Gastrocnemius medialis (tissue), 4 donors: ENCODE data around the gene PERM1. TPM values are rescaled to one million over a fixed set of nuclear protein-coding genes. Genes with fewer than 3 reads are reported as not detected.
"Not testable (repeated sequence)": the region's sequence is repeated elsewhere in the genome, so short reads cannot be mapped to it uniquely, and the experiment has no call there.

ENCODE experiments used
- ATAC-seq, 2 donors: fragments of 150-250 bp; one replicate each; pipeline ENCODE4 v1.9.1; 2016
- DNase-seq, 2 donors: peaks; one replicate each; pipeline ENCODE4 v3.0.0-alpha.2; 2019
- H3K27ac ChIP-seq, 4 donors: fragments of 200-600 bp; sonication (generic); 1 replicate in 1 of 4; 2 replicates in 3 of 4; pipeline ENCODE4 v1.5.1; 2016 to 2018; ENCODE audit warnings: mild to moderate bottlenecking in 2 of 4, moderate library complexity in 1 of 4
- H3K27me3 ChIP-seq, 3 donors: fragments of 200-600 bp; sonication (generic) in 2 of 3; 1 replicate in 1 of 3; 2 replicates in 2 of 3; pipeline versions ENCODE4 v1.5.1 to v1.6.0; 2016 to 2019; ENCODE audit warnings: mild to moderate bottlenecking in 1 of 3, moderate library complexity in 1 of 3
- H3K36me3 ChIP-seq, 2 donors: fragments of 200-600 bp; sonication (generic) in 1 of 2; one replicate each; pipeline ENCODE4 v1.5.1; 2017 to 2018
- H3K4me1 ChIP-seq, 2 donors: fragments of 200-600 bp; sonication (generic) in 1 of 2; one replicate each; pipeline ENCODE4 v1.5.1; 2016 to 2017; ENCODE audit warnings: mild to moderate bottlenecking in 2 of 2
- H3K4me3 ChIP-seq, 4 donors: fragments of 200-600 bp; sonication (generic) in 3 of 4; 1 replicate in 1 of 4; 2 replicates in 3 of 4; pipeline ENCODE4 v1.5.1; 2016 to 2019; ENCODE audit warnings: mild to moderate bottlenecking in 2 of 4
- H3K9me3 ChIP-seq, 3 donors: fragments of 200-600 bp; sonication (generic) in 2 of 3; 1 replicate in 1 of 3; 2 replicates in 2 of 3; pipeline ENCODE4 v1.5.1; 2016 to 2019
- POLR2A ChIP-seq, 2 donors: fragments of 450-650 bp; IDR thresholded peaks; one replicate each; pipeline ENCODE4 v1.6.1; 2017; ENCODE audit warnings: antibody characterized with exemption in 2 of 2, mild to moderate bottlenecking in 2 of 2, moderate library complexity in 2 of 2
- in situ Hi-C, 4 donors: fragments of 200-750 bp; cut with MboI; loops; one replicate each; pipeline versions ENCODE4 v1.15.0 to v1.8.0; 2017; ENCODE audit warnings: low sequenced_read_pairs in 4 of 4
- intact Hi-C: fragments of 100-400 bp; cut with DNase I; formaldehyde crosslinking; loops from one replicate; pipeline ENCODE4 v1.15.1; 2023; ENCODE audit warnings: low total_unique reads
- total RNA-seq, 4 donors: library from RNA; depleted of rRNA; stranded (reverse); fragments of >200 nt; gene quantifications; one replicate each; pipeline versions ENCODE4 v1.1.0 to v1.2.3, GENCODE V29; 2016
- TF ChIP-seq, protein P1 (sequence below), 5 experiments: fragments of 450-650 bp in 3 of 5; fragments of 200-600 bp in 2 of 5; sonication (generic) in 2 of 5; IDR thresholded peaks in 4 of 5; conservative IDR thresholded peaks in 1 of 5; 1 replicate in 4 of 5; 2 replicates in 1 of 5; pipeline ENCODE4 v1.5.1; 2016 to 2019; ENCODE audit warnings: antibody characterized with exemption in 5 of 5, mild to moderate bottlenecking in 3 of 5, moderate library complexity in 3 of 5

The PERM1 gene
- total RNA-seq, 4 donors from 2014 or later: 38.9 to 218 (median 98.8) TPM

GRCh38 chr1:1014799-1015681 lies 33.1 kb upstream of the PERM1 start:
- no peaks in the 10 kb centered on the region for H3K36me3 ChIP-seq
- in situ Hi-C loops (no loop called here), intact Hi-C loops (no loop called here)
- no peaks in the 10 kb centered on the region for H3K27me3 ChIP-seq
- ATAC-seq (no peak), DNase-seq (no peak)
- TF ChIP-seq, protein P1, sequence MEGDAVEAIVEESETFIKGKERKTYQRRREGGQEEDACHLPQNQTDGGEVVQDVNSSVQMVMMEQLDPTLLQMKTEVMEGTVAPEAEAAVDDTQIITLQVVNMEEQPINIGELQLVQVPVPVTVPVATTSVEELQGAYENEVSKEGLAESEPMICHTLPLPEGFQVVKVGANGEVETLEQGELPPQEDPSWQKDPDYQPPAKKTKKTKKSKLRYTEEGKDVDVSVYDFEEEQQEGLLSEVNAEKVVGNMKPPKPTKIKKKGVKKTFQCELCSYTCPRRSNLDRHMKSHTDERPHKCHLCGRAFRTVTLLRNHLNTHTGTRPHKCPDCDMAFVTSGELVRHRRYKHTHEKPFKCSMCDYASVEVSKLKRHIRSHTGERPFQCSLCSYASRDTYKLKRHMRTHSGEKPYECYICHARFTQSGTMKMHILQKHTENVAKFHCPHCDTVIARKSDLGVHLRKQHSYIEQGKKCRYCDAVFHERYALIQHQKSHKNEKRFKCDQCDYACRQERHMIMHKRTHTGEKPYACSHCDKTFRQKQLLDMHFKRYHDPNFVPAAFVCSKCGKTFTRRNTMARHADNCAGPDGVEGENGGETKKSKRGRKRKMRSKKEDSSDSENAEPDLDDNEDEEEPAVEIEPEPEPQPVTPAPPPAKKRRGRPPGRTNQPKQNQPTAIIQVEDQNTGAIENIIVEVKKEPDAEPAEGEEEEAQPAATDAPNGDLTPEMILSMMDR (IDR thresholded peaks at IDR 0.05 in 4 of 5, conservative IDR thresholded peaks at IDR 0.05 in 1 of 5): peak in 1 of 5 experiments; percentile 22
- no peak for TF ChIP-seq POLR2A (IDR thresholded peaks at IDR 0.05)
- peak overlapping the region; percentile 81 to 86 (median 84) for H3K27ac ChIP-seq
- H3K4me3 ChIP-seq: peak overlapping the region in 3 of 4 donors; percentile 71 to 78 (median 72)
- H3K4me1 ChIP-seq: peaks cover 3 to 10% of the 10 kb centered on the region in 2 donors
- H3K9me3 ChIP-seq: no peaks in the 10 kb centered on the region

DNA sequence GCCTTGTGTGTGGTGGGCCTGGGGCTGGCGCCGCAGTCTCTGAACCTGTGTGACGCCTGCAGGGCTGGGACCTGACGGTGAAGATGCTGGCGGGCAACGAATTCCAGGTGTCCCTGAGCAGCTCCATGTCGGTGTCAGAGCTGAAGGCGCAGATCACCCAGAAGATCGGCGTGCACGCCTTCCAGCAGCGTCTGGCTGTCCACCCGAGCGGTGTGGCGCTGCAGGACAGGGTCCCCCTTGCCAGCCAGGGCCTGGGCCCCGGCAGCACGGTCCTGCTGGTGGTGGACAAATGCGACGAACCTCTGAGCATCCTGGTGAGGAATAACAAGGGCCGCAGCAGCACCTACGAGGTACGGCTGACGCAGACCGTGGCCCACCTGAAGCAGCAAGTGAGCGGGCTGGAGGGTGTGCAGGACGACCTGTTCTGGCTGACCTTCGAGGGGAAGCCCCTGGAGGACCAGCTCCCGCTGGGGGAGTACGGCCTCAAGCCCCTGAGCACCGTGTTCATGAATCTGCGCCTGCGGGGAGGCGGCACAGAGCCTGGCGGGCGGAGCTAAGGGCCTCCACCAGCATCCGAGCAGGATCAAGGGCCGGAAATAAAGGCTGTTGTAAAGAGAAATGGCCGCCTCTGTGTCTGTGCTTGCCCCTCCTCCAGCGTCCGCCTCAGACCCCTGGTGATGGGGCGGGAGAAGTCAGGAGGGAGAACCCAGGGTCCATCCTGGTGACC lies 32.2 kb upstream of the PERM1 start:
- H3K9me3 ChIP-seq: no peaks in the 10 kb centered on the region
- H3K36me3 ChIP-seq: no peaks in the 10 kb centered on the region
- H3K4me3 ChIP-seq: peak overlapping the region; percentile 71 to 84 (median 75)
- no peaks in the 10 kb centered on the region for H3K27me3 ChIP-seq
- TF ChIP-seq POLR2A (IDR thresholded peaks at IDR 0.05): no peak
- TF ChIP-seq, protein P1 (IDR thresholded peaks at IDR 0.05 in 4 of 5, conservative IDR thresholded peaks at IDR 0.05 in 1 of 5): no peak
- H3K4me1 ChIP-seq: peaks cover 2 to 10% of the 10 kb centered on the region in 2 donors
- intact Hi-C loops (loop anchor here (1.0 kb wide), 1 partner anchor 14 kb away; the partner anchor contains the start of gene HES4), in situ Hi-C loops (no loop called here)
- DNase-seq: no peak
- peak in 1 of 2 donors; percentile 8 for ATAC-seq
- H3K27ac ChIP-seq: peak overlapping the region; percentile 81 to 86 (median 84)

GRCh38 chr1:1013105-1013921 lies 31.4 kb upstream of the PERM1 start, which contains the start of gene ISG15:
Gene ISG15 (plus strand): TSS chr1:1013497. CDS start chr1:1013574, 77 bp downstream.
- peak within 1 kb of the TSS; percentile 71 to 84 (median 75) for H3K4me3 ChIP-seq
- TF ChIP-seq, protein P1 (IDR thresholded peaks at IDR 0.05 in 4 of 5, conservative IDR thresholded peaks at IDR 0.05 in 1 of 5): no peak
- TF ChIP-seq POLR2A (IDR thresholded peaks at IDR 0.05): peak; percentile 66 to 85
- in situ Hi-C loops (no loop called here), intact Hi-C loops (loop anchor here (1.0 kb wide), 1 partner anchor 13 kb away; the partner anchor contains the start of gene HES4)
- peak within 1 kb of the TSS; percentile 81 to 86 (median 84) for H3K27ac ChIP-seq
- ATAC-seq (peak; percentile 90 to 95), DNase-seq (peak; percentile 73 to 86)
- no peaks in the 10 kb centered on the region for H3K9me3 ChIP-seq
- H3K4me1 ChIP-seq: peaks cover 0 to 10% of the 10 kb centered on the region in 2 donors
- no peaks in the 10 kb centered on the region for H3K36me3 ChIP-seq
- no peaks in the 10 kb centered on the region for H3K27me3 ChIP-seq

GRCh38 chr1:1012736-1013104 lies 30.8 kb upstream of the PERM1 start:
- H3K9me3 ChIP-seq, ATAC-seq, H3K27me3 ChIP-seq, in situ Hi-C loops, DNase-seq, H3K36me3 ChIP-seq: not testable (repeated sequence)
- intact Hi-C loops: loop anchor here (1.0 kb wide), 1 partner anchor 12 kb away; the partner anchor contains the start of gene HES4
- Histone ChIP-seq H3K4me1 (peaks cover 0 to 10% of the 10 kb centered on the region in 2 donors), H3K4me3 (peak overlapping the region; percentile 71 to 84 (median 75)), H3K27ac (peak overlapping the region; percentile 81 to 86 (median 84))
